GM19468 (cell line): ENCODE data around the gene SPRED2.

Source experiments
- ATAC-seq: cut with Tn5 transposase; IDR thresholded peaks from one replicate; pipeline ENCODE4 v1.9.1; 2021; ENCODE audit warnings: mild to moderate bottlenecking, moderate library complexity, moderate number of reproducible peaks; ENCODE audit not compliant: unreplicated experiment; ENCODE audit errors: extremely low read depth

The SPRED2 gene

GRCh38 chr2:65417509-65418085 is 14.8 kb downstream of the SPRED2 start:
- no peak for ATAC-seq

- ATAC-seq = no peak
These were observed 15.5 kb downstream of the SPRED2 start for GRCh38 chr2:65416945-65417344.

- ATAC-seq = no peak
These were observed 16.1 kb downstream of the SPRED2 start for GRCh38 chr2:65416321-65416720.

GRCh38 chr2:65415091-65415490 is 17.3 kb downstream of the SPRED2 start:
- no peak for ATAC-seq

GRCh38 chr2:65413610-65414009 is 18.8 kb downstream of the SPRED2 start:
- no peak for ATAC-seq

- ATAC-seq = no peak
These were observed 19.3 kb downstream of the SPRED2 start for GRCh38 chr2:65413106-65413505.

- no peak for ATAC-seq
These were observed 21.2 kb downstream of the SPRED2 start for GRCh38 chr2:65411056-65411795.

GRCh38 chr2:65409045-65409444 is 23.4 kb downstream of the SPRED2 start:
- no peak for ATAC-seq

- ATAC-seq = no peak
These were observed 25.2 kb downstream of the SPRED2 start for GRCh38 chr2:65407240-65407639.

- no peak for ATAC-seq
These were observed 27.3 kb downstream of the SPRED2 start for GRCh38 chr2:65404988-65405697.

GRCh38 chr2:65403529-65403915 is 28.9 kb downstream of the SPRED2 start:
- ATAC-seq = no peak

- ATAC-seq = no peak
These were observed 29.4 kb downstream of the SPRED2 start for GRCh38 chr2:65402780-65403528.

GRCh38 chr2:65402323-65402722 is 30.1 kb downstream of the SPRED2 start:
- ATAC-seq = no peak

GRCh38 chr2:65397122-65397521 is 35.3 kb downstream of the SPRED2 start:
- ATAC-seq = no peak

- ATAC-seq = no peak
These were observed 35.9 kb downstream of the SPRED2 start for GRCh38 chr2:65396348-65397026.

GRCh38 chr2:65395621-65396347 is 36.6 kb downstream of the SPRED2 start:
- ATAC-seq = no peak

- no peak for ATAC-seq
These were observed 38.5 kb downstream of the SPRED2 start for GRCh38 chr2:65393743-65394422.

GRCh38 chr2:65393046-65393445 is 39.4 kb downstream of the SPRED2 start:
- no peak for ATAC-seq

GRCh38 chr2:65392609-65393008 is 39.8 kb downstream of the SPRED2 start:
- no peak for ATAC-seq
